SJCRH30 (cell line): ENCODE measurements around the gene PIERCE2. TPM values are rescaled to one million over a fixed set of nuclear protein-coding genes. Genes with fewer than 3 reads are reported as not detected.
A peak's percentile ranks its signal among the peaks of the same experiment; 100 is the strongest.
"Not testable (repeated sequence)": the region's sequence is repeated elsewhere in the genome, so short reads cannot be mapped to it uniquely, and the experiment has no call there.

Experiments
- DNase-seq, 2 experiments: peaks; one replicate each; pipeline ENCODE4 v3.0.0-alpha.2; 2015 to 2020
- H3K27ac ChIP-seq: fragments of 250-450 bp; sonication (Bioruptor Pico); 2 replicates; pipeline ENCODE4 v1.5.1; 2020; ENCODE audit warnings: mild to moderate bottlenecking, moderate library complexity
- H3K27me3 ChIP-seq: fragments of 250-450 bp; sonication (Bioruptor Pico); 2 replicates; pipeline ENCODE4 v1.5.1; 2020; ENCODE audit warnings: mild to moderate bottlenecking, moderate library complexity
- H3K36me3 ChIP-seq: fragments of 250-450 bp; sonication (Bioruptor Pico); 2 replicates; pipeline ENCODE4 v1.5.1; 2020; ENCODE audit warnings: mild to moderate bottlenecking, moderate library complexity
- H3K4me1 ChIP-seq: fragments of 250-450 bp; sonication (Bioruptor Pico); 2 replicates; pipeline ENCODE4 v1.5.1; 2020; ENCODE audit warnings: mild to moderate bottlenecking, moderate library complexity
- H3K4me3 ChIP-seq: fragments of 250-450 bp; sonication (Bioruptor Pico); 2 replicates; pipeline ENCODE4 v1.5.1; 2020; ENCODE audit warnings: mild to moderate bottlenecking, moderate library complexity
- H3K9me3 ChIP-seq: fragments of 250-450 bp; sonication (Bioruptor Pico); replicated peaks from 2 replicates; pipeline ENCODE4 v1.5.1; 2020; ENCODE audit warnings: mild to moderate bottlenecking, moderate library complexity
- total RNA-seq: library from RNA; depleted of rRNA; stranded (reverse); fragments of >200 nt; shearing (Covaris generic); gene quantifications from 2 replicates; pipeline ENCODE4 v1.2.3, GENCODE V29; 2014

PIERCE2 gene
- total RNA-seq, 1 experiment from 2014 or later, result 0.20 TPM

GRCh38 chr15:55402707-55403106 is 5.6 kb upstream of the PIERCE2 start:
- Histone ChIP-seq H3K9me3 (no peaks in the 10 kb centered on the region), H3K27ac (no peak overlapping the region), H3K36me3 (no peaks in the 10 kb centered on the region), H3K4me1 (no peaks in the 10 kb centered on the region), H3K27me3 (no peaks in the 10 kb centered on the region), H3K4me3 (no peak overlapping the region)
- DNase-seq, result no peak

- no peak for DNase-seq
These were observed 4.8 kb upstream of the PIERCE2 start for GRCh38 chr15:55403531-55403930.

GRCh38 chr15:55407498-55408011 is 740 bp upstream of the PIERCE2 start:
- Histone ChIP-seq H3K27ac (peak overlapping the region; percentile 29), H3K4me1 (no peaks in the 10 kb centered on the region), H3K36me3 (no peaks in the 10 kb centered on the region), H3K9me3 (no peaks in the 10 kb centered on the region), H3K27me3 (no peaks in the 10 kb centered on the region), H3K4me3 (peak overlapping the region; percentile 69)
- DNase-seq, result no peak

More at GRCh38 chr15:55403531-55403930, 4.8 kb upstream of the PIERCE2 start:
- Histone ChIP-seq H3K36me3 (no peaks in the 10 kb centered on the region), H3K27ac (no peak overlapping the region), H3K4me1 (no peaks in the 10 kb centered on the region), H3K27me3 (no peaks in the 10 kb centered on the region), H3K9me3 (no peaks in the 10 kb centered on the region), H3K4me3 (no peak overlapping the region)

- H3K36me3 ChIP-seq, H3K9me3 ChIP-seq, DNase-seq, H3K4me1 ChIP-seq, H3K27me3 ChIP-seq: not testable (repeated sequence)
- Histone ChIP-seq H3K27ac (peak overlapping the region; percentile 24; the same call in 1 of the 2 replicates), H3K4me3 (peak overlapping the region; percentile 69)
These were observed 681 bp downstream of the PIERCE2 start for GRCh38 chr15:55408976-55409375.

GRCh38 chr15:55417678-55418077 is 9.4 kb downstream of the PIERCE2 start:
- not testable (repeated sequence) for H3K9me3 ChIP-seq, H3K27me3 ChIP-seq, H3K27ac ChIP-seq, H3K4me3 ChIP-seq, H3K4me1 ChIP-seq, DNase-seq, H3K36me3 ChIP-seq

GRCh38 chr15:55420171-55420866 is 12.0 kb downstream of the PIERCE2 start:
- Histone ChIP-seq H3K27ac (no peak overlapping the region), H3K27me3 (no peaks in the 10 kb centered on the region), H3K36me3 (no peaks in the 10 kb centered on the region), H3K9me3 (no peaks in the 10 kb centered on the region), H3K4me3 (no peak overlapping the region), H3K4me1 (no peaks in the 10 kb centered on the region)
- no peak for DNase-seq

- no peaks in the 10 kb centered on the region for H3K27me3 ChIP-seq
- H3K9me3 ChIP-seq, result no peaks in the 10 kb centered on the region; the same call in 1 of the 2 replicates
- H3K4me1 ChIP-seq, result no peaks in the 10 kb centered on the region
- H3K36me3 ChIP-seq, result no peaks in the 10 kb centered on the region
- no peak for DNase-seq
- no peak overlapping the region for H3K27ac ChIP-seq
- no peak overlapping the region for H3K4me3 ChIP-seq
These were observed 13.8 kb downstream of the PIERCE2 start for GRCh38 chr15:55422089-55422488.

- Histone ChIP-seq H3K4me3 (no peak overlapping the region), H3K27me3 (no peaks in the 10 kb centered on the region), H3K36me3 (no peaks in the 10 kb centered on the region; the same call in 1 of the 2 replicates), H3K4me1 (no peaks in the 10 kb centered on the region), H3K9me3 (no peaks in the 10 kb centered on the region), H3K27ac (no peak overlapping the region)
- DNase-seq, result peak; percentile 16 to 76
These were observed 26.9 kb downstream of the PIERCE2 start for GRCh38 chr15:55434989-55435825.

GRCh38 chr15:55443141-55443540 is 34.8 kb downstream of the PIERCE2 start:
- DNase-seq, result not testable (repeated sequence)

GRCh38 chr15:55445936-55446335 is 37.6 kb downstream of the PIERCE2 start:
- not testable (repeated sequence) for H3K27ac ChIP-seq, H3K27me3 ChIP-seq

More at GRCh38 chr15:55443141-55443540, 34.8 kb downstream of the PIERCE2 start:
- H3K27ac ChIP-seq, H3K27me3 ChIP-seq, H3K36me3 ChIP-seq, H3K4me1 ChIP-seq, H3K4me3 ChIP-seq, H3K9me3 ChIP-seq: not testable (repeated sequence)

GRCh38 chr15:55446379-55447029 is 38.2 kb downstream of the PIERCE2 start:
- not testable (repeated sequence) for H3K36me3 ChIP-seq, DNase-seq, H3K4me3 ChIP-seq, H3K27me3 ChIP-seq, H3K27ac ChIP-seq, H3K9me3 ChIP-seq, H3K4me1 ChIP-seq

More at GRCh38 chr15:55445936-55446335, 37.6 kb downstream of the PIERCE2 start:
- H3K36me3 ChIP-seq, H3K4me1 ChIP-seq, H3K4me3 ChIP-seq, H3K9me3 ChIP-seq, DNase-seq: not testable (repeated sequence)

- not testable (repeated sequence) for DNase-seq, H3K4me3 ChIP-seq, H3K27ac ChIP-seq, H3K27me3 ChIP-seq, H3K9me3 ChIP-seq, H3K4me1 ChIP-seq, H3K36me3 ChIP-seq
These were observed 38.7 kb downstream of the PIERCE2 start for GRCh38 chr15:55447030-55447394.

GRCh38 chr15:55457401-55458022 is 49.2 kb downstream of the PIERCE2 start:
- no peak for DNase-seq
- no peaks in the 10 kb centered on the region for H3K4me1 ChIP-seq
- H3K9me3 ChIP-seq, result no peaks in the 10 kb centered on the region
- no peaks in the 10 kb centered on the region for H3K27me3 ChIP-seq
- no peaks in the 10 kb centered on the region for H3K36me3 ChIP-seq
- H3K4me3 ChIP-seq, result no peak overlapping the region
- H3K27ac ChIP-seq, result no peak overlapping the region

- DNase-seq, result no peak
- Histone ChIP-seq H3K27ac (no peak overlapping the region), H3K4me3 (no peak overlapping the region), H3K36me3 (no peaks in the 10 kb centered on the region), H3K4me1 (no peaks in the 10 kb centered on the region), H3K27me3 (no peaks in the 10 kb centered on the region), H3K9me3 (no peaks in the 10 kb centered on the region)
These were observed 53.2 kb downstream of the PIERCE2 start for GRCh38 chr15:55461447-55461846.
